K562 (cell line): ENCODE measurements around the gene FUBP3. TPM values are rescaled to one million over a fixed set of nuclear protein-coding genes. Genes with fewer than 3 reads are reported as not detected.

Experiments
- BCOR ChIP-seq: fragments of 450-650 bp; IDR thresholded peaks from 2 replicates; pipeline ENCODE4 v1.6.1; 2016
- CEBPG ChIP-seq, 3 experiments: fragments of 200-800 bp in 1 of 3; sonication (Bioruptor generic) in 1 of 3; sonication (generic) in 1 of 3; formaldehyde crosslinking in 1 of 3; IDR thresholded peaks in 2 of 3; conservative IDR thresholded peaks in 1 of 3; 2 replicates each; pipeline versions ENCODE4 v1.6.1 to v1.8.0; 2016 to 2022; ENCODE audit warnings: missing compliant biosample characterization in 2 of 3, missing genetic modification characterization in 2 of 3, mild to moderate bottlenecking in 1 of 3, missing genetic modification reagents in 1 of 3
- CHD2 ChIP-seq: IDR thresholded peaks from 2 replicates; pipeline ENCODE4 v1.6.1; 2011; ENCODE audit warnings: low read depth, low read length
- CTBP1 ChIP-seq: fragments of 450-650 bp; IDR thresholded peaks from 2 replicates; pipeline ENCODE4 v1.6.1; 2016; ENCODE audit warnings: borderline replicate concordance
- ETV1 ChIP-seq: fragments of 450-650 bp; conservative IDR thresholded peaks from 2 replicates; pipeline ENCODE4 v1.6.1; 2016; ENCODE audit warnings: missing genetic modification characterization, control low read depth, low read depth, missing compliant biosample characterization
- GATA2 ChIP-seq: sonication (generic); formaldehyde crosslinking; IDR thresholded peaks from 2 replicates; pipeline ENCODE4 v1.4.0; 2020; ENCODE audit warnings: mild to moderate bottlenecking, missing genetic modification reagents
- MYNN ChIP-seq, 2 experiments: sonication (generic); formaldehyde crosslinking in 1 of 2; IDR thresholded peaks; 2 replicates each; pipeline versions ENCODE4 v1.5.0 to v1.6.1; 2016 to 2020; ENCODE audit warnings: antibody characterized with exemption in 1 of 2, missing genetic modification reagents in 1 of 2
- PRMT5 ChIP-seq: sonication (generic); formaldehyde crosslinking; IDR thresholded peaks from 2 replicates; pipeline ENCODE4 v1.5.0; 2020; ENCODE audit warnings: missing genetic modification reagents
- RBM25 ChIP-seq: fragments of 200-400 bp; formaldehyde crosslinking; IDR thresholded peaks from 2 replicates; pipeline ENCODE4 v1.6.1; 2018; ENCODE audit warnings: low read length, low read depth, moderate library complexity; ENCODE audit not compliant: severe bottlenecking
- RHOXF2B ChIP-seq: fragments of 250-450 bp; sonication (Bioruptor Pico); conservative IDR thresholded peaks from 2 replicates; pipeline ENCODE4 v1.5.1; 2021
- SIRT6 ChIP-seq: IDR thresholded peaks from one replicate; pipeline ENCODE4 v1.6.1; 2012; ENCODE audit warnings: low read depth, mild to moderate bottlenecking, control low read depth, inconsistent platforms, low read length, moderate library complexity
- ZNF175 ChIP-seq: fragments of 200-800 bp; sonication (Bioruptor generic); IDR thresholded peaks from 2 replicates; pipeline ENCODE4 v1.6.1; 2016; ENCODE audit warnings: low read depth, mild to moderate bottlenecking, missing genetic modification characterization, missing compliant biosample characterization
- ZNF561 ChIP-seq: fragments of 450-650 bp; formaldehyde crosslinking; conservative IDR thresholded peaks from 2 replicates; pipeline ENCODE4 v1.4.0; 2020; ENCODE audit warnings: mild to moderate bottlenecking, moderate library complexity
- ZNF740 ChIP-seq, 3 experiments: fragments of 200-800 bp in 1 of 3; sonication (Bioruptor generic) in 1 of 3; sonication (generic) in 1 of 3; formaldehyde crosslinking in 1 of 3; IDR thresholded peaks; 2 replicates each; pipeline versions ENCODE4 v1.6.1 to v1.8.0; 2016 to 2022; ENCODE audit warnings: mild to moderate bottlenecking in 2 of 3, missing compliant biosample characterization in 2 of 3, missing genetic modification characterization in 2 of 3, missing genetic modification reagents in 1 of 3
- polyA plus RNA-seq, 8 experiments: library from polyadenylated mRNA; depleted of rRNA in 4 of 8; stranded (reverse) in 5 of 8; unstranded in 3 of 8; fragments of >200 nt; fragmentation: Nextera tagmentation in 2 of 8; fragmentation: Illumina TruSeq in 1 of 8; extraction: Ambion mirVana in 2 of 8; extraction: Trizol in 1 of 8; gene quantifications; 2 replicates each; pipeline versions ENCODE4 v1.2.1 to v1.2.3, GENCODE V29; 2011 to 2014; ENCODE audit warnings: inconsistent platforms in 1 of 8, missing spikeins in 1 of 8
- total RNA-seq, 7 experiments: library from RNA; depleted of rRNA in 6 of 7; stranded (reverse); fragments of >200 nt in 6 of 7; fragmentation: Illumina TruSeq in 2 of 7; extraction: Trizol in 2 of 7; gene quantifications; 2 replicates each; pipeline versions ENCODE4 v1.2.1 to v1.2.3, GENCODE V29; 2011 to 2021; ENCODE audit warnings: low replicate concordance in 1 of 7
- TF ChIP-seq, protein P1 (sequence below): fragments of 250-450 bp; sonication (Bioruptor Pico); IDR thresholded peaks from 2 replicates; pipeline ENCODE4 v1.4.0; 2020; ENCODE audit warnings: mild to moderate bottlenecking, moderate library complexity
- TF ChIP-seq, protein P2 (sequence below): sonication (generic); formaldehyde crosslinking; IDR thresholded peaks from 2 replicates; pipeline ENCODE4 v1.8.0; 2023; ENCODE audit warnings: missing genetic modification reagents, mild to moderate bottlenecking, borderline replicate concordance
- TF ChIP-seq, protein P3 (sequence below): sonication (generic); formaldehyde crosslinking; IDR thresholded peaks from 2 replicates; pipeline ENCODE4 v1.8.0; 2022; ENCODE audit warnings: missing genetic modification reagents, mild to moderate bottlenecking, borderline replicate concordance

The FUBP3 gene
- total and polyA plus RNA-seq, 9 of the 15 experiments (the other 6 are each of a cell fraction or from before 2014, with no cell fraction given): 3.0 to 64.0 (median 48.1) TPM

DNA sequence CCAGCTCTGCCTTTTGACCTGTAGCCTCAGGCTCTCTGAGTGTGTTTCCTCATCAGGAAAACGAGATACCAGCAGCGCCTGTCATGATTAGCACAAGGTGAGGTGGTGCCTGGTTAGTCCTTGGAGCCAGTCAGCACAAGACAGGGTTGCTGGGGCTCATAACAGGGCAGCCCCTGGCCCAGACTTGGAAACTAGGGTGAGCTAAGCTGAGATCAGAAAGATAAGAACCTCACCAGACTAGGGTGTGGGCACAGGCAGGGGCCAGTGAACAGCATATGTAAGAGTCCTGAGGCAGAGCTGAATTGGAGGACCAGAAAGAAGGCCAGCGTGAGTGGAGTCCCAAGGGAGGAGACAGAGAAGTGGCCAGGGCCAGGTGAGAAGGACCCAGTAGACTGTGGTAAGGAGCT lies 42.7 kb upstream of the FUBP3 start (continued):
- no peak for TF ChIP-seq ETV1
- TF ChIP-seq, protein P1, sequence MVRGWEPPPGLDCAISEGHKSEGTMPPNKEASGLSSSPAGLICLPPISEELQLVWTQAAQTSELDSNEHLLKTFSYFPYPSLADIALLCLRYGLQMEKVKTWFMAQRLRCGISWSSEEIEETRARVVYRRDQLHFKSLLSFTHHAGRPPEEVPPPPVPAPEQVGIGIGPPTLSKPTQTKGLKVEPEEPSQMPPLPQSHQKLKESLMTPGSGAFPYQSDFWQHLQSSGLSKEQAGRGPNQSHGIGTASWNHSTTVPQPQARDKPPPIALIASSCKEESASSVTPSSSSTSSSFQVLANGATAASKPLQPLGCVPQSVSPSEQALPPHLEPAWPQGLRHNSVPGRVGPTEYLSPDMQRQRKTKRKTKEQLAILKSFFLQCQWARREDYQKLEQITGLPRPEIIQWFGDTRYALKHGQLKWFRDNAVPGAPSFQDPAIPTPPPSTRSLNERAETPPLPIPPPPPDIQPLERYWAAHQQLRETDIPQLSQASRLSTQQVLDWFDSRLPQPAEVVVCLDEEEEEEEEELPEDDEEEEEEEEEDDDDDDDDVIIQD (CRISPR knock-in tag): no peak
- no peak for TF ChIP-seq CEBPG (CRISPR knock-in tag; IDR thresholded peaks at IDR 0.05)
- no peak for TF ChIP-seq CEBPG (tag; conservative IDR thresholded peaks at IDR 0.05 in 1 of 2, IDR thresholded peaks at IDR 0.05 in 1 of 2)
- peak; percentile 11; the same call in 1 of the 2 replicates for TF ChIP-seq ZNF740 (CRISPR knock-in tag; IDR thresholded peaks at IDR 0.05)
- TF ChIP-seq ZNF740 (tag; IDR thresholded peaks at IDR 0.05): no peak
- no peak for TF ChIP-seq ZNF175 (CRISPR knock-in tag)
- TF ChIP-seq CTBP1: no peak
- TF ChIP-seq, protein P2, sequence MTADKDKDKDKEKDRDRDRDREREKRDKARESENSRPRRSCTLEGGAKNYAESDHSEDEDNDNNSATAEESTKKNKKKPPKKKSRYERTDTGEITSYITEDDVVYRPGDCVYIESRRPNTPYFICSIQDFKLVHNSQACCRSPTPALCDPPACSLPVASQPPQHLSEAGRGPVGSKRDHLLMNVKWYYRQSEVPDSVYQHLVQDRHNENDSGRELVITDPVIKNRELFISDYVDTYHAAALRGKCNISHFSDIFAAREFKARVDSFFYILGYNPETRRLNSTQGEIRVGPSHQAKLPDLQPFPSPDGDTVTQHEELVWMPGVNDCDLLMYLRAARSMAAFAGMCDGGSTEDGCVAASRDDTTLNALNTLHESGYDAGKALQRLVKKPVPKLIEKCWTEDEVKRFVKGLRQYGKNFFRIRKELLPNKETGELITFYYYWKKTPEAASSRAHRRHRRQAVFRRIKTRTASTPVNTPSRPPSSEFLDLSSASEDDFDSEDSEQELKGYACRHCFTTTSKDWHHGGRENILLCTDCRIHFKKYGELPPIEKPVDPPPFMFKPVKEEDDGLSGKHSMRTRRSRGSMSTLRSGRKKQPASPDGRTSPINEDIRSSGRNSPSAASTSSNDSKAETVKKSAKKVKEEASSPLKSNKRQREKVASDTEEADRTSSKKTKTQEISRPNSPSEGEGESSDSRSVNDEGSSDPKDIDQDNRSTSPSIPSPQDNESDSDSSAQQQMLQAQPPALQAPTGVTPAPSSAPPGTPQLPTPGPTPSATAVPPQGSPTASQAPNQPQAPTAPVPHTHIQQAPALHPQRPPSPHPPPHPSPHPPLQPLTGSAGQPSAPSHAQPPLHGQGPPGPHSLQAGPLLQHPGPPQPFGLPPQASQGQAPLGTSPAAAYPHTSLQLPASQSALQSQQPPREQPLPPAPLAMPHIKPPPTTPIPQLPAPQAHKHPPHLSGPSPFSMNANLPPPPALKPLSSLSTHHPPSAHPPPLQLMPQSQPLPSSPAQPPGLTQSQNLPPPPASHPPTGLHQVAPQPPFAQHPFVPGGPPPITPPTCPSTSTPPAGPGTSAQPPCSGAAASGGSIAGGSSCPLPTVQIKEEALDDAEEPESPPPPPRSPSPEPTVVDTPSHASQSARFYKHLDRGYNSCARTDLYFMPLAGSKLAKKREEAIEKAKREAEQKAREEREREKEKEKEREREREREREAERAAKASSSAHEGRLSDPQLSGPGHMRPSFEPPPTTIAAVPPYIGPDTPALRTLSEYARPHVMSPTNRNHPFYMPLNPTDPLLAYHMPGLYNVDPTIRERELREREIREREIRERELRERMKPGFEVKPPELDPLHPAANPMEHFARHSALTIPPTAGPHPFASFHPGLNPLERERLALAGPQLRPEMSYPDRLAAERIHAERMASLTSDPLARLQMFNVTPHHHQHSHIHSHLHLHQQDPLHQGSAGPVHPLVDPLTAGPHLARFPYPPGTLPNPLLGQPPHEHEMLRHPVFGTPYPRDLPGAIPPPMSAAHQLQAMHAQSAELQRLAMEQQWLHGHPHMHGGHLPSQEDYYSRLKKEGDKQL (CRISPR knock-in tag): no peak
- TF ChIP-seq, protein P3, sequence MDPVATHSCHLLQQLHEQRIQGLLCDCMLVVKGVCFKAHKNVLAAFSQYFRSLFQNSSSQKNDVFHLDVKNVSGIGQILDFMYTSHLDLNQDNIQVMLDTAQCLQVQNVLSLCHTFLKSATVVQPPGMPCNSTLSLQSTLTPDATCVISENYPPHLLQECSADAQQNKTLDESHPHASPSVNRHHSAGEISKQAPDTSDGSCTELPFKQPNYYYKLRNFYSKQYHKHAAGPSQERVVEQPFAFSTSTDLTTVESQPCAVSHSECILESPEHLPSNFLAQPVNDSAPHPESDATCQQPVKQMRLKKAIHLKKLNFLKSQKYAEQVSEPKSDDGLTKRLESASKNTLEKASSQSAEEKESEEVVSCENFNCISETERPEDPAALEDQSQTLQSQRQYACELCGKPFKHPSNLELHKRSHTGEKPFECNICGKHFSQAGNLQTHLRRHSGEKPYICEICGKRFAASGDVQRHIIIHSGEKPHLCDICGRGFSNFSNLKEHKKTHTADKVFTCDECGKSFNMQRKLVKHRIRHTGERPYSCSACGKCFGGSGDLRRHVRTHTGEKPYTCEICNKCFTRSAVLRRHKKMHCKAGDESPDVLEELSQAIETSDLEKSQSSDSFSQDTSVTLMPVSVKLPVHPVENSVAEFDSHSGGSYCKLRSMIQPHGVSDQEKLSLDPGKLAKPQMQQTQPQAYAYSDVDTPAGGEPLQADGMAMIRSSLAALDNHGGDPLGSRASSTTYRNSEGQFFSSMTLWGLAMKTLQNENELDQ (CRISPR knock-in tag): no peak
- TF ChIP-seq CHD2: no peak
- TF ChIP-seq MYNN (IDR thresholded peaks at IDR 0.05): 0 out of 2 replicates have a peak, but pooled peaks have one; percentile 3
- no peak for TF ChIP-seq MYNN (CRISPR knock-in tag; IDR thresholded peaks at IDR 0.05)
- TF ChIP-seq ZNF561 (CRISPR knock-in tag): no peak
- no peak for TF ChIP-seq RHOXF2B
- peak; percentile 68 for TF ChIP-seq RBM25
- peak; percentile 65 for TF ChIP-seq GATA2 (CRISPR knock-in tag)
- peak; percentile 12; the same call in 1 of the 2 replicates for TF ChIP-seq BCOR
- TF ChIP-seq PRMT5: no peak
- TF ChIP-seq SIRT6: no peak
